Activated T-helper 17 cell treated with anti-CD3 and anti-CD28 coated beads, Interleukin-2, amount 50 U/mL, for 72 hours (primary cell): ENCODE measurements around the gene TM4SF4. TPM values are rescaled to one million over a fixed set of nuclear protein-coding genes. Genes with fewer than 3 reads are reported as not detected.

Experiments used
- ATAC-seq: fragments of 150-1000 bp; cut with Tn5 transposase; replicated peaks from 2 replicates; pipeline ENCODE4 v1.10.0; 2021; ENCODE audit warnings: mild to moderate bottlenecking, moderate library complexity
- H3K27ac Mint-ChIP-seq: one replicate; pipeline ENCODE4 v1.8.0; 2022; ENCODE audit warnings: mixed read lengths
- H3K27me3 Mint-ChIP-seq: one replicate; pipeline ENCODE4 v1.8.0; 2022; ENCODE audit warnings: mixed read lengths
- H3K36me3 Mint-ChIP-seq: one replicate; pipeline ENCODE4 v1.8.0; 2022; ENCODE audit warnings: low read depth, mild to moderate bottlenecking, mixed read lengths
- H3K4me1 Mint-ChIP-seq: one replicate; pipeline ENCODE4 v1.8.0; 2022; ENCODE audit warnings: mixed read lengths
- H3K4me3 Mint-ChIP-seq: one replicate; pipeline ENCODE4 v1.8.0; 2022; ENCODE audit warnings: mild to moderate bottlenecking, mixed read lengths
- H3K9me3 Mint-ChIP-seq: one replicate; pipeline ENCODE4 v1.8.0; 2022; ENCODE audit warnings: mixed read lengths
- total RNA-seq, 2 donors: library from RNA; stranded (reverse); gene quantifications; one replicate each; pipeline ENCODE4 v1.2.3, GENCODE V29; 2022

TM4SF4 gene
- total RNA-seq, 2 donors from 2014 or later = not detected

DNA sequence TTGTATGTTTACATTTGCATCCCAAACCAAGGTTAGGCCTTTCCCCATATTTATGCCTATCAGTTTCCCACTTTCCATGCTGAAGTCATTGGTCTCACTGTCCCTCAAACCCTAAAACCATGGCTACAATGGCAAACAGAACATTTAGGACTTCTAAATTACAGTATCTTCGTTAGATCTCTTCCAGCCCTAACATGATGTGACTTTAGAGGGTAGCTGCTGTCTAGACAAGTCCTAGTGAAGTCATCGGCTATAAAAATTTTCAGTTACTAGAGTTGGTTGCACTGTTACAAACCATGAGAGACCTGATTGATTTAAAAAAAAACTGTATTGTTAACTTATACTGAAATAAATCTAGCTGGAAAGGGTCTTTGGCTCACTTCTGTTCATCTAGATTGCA lies 54.6 kb downstream of the TM4SF4 start:
- ATAC-seq = no peak
- no peaks in the 10 kb centered on the region for H3K9me3 Mint-ChIP-seq
- no peaks in the 10 kb centered on the region for H3K4me1 Mint-ChIP-seq
- H3K36me3 Mint-ChIP-seq = no peaks in the 10 kb centered on the region
- H3K27me3 Mint-ChIP-seq = peaks cover 12% of the 10 kb centered on the region
- no peak overlapping the region for H3K27ac Mint-ChIP-seq
- no peak overlapping the region for H3K4me3 Mint-ChIP-seq

GRCh38 chr3:149532489-149533180 lies 58.1 kb downstream of the TM4SF4 start:
- H3K36me3 Mint-ChIP-seq = no peaks in the 10 kb centered on the region
- H3K4me3 Mint-ChIP-seq = no peak overlapping the region
- no peak overlapping the region for H3K27ac Mint-ChIP-seq
- peak; percentile 16 for ATAC-seq
- no peaks in the 10 kb centered on the region for H3K9me3 Mint-ChIP-seq
- no peaks in the 10 kb centered on the region for H3K4me1 Mint-ChIP-seq
- H3K27me3 Mint-ChIP-seq = peaks cover 8% of the 10 kb centered on the region

DNA sequence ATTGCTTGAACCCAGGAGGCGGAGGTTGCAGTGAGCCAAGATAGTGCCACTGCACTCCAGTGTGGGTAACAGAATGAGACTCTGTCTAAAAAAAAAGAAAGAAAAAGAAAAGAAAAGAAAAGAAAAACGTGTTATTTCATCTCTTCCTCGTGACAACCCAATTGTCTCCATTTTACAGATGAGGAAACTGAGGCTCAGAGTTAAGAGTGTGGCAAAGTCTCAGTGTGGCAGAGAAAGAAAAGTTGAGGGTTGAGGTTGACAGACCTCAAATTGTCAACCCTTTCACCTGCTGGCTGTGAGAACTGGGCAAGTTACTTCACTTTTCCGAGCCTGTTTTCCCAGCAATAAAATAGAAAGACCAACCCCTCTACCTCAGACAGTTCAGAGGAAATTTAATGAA lies 59.6 kb downstream of the TM4SF4 start:
- H3K27ac Mint-ChIP-seq = no peak overlapping the region
- H3K36me3 Mint-ChIP-seq = no peaks in the 10 kb centered on the region
- no peaks in the 10 kb centered on the region for H3K9me3 Mint-ChIP-seq
- H3K4me3 Mint-ChIP-seq = no peak overlapping the region
- H3K27me3 Mint-ChIP-seq = peaks cover 8% of the 10 kb centered on the region
- H3K4me1 Mint-ChIP-seq = no peaks in the 10 kb centered on the region
- ATAC-seq = no peak

- Mint-ChIP-seq H3K9me3 (no peaks in the 10 kb centered on the region), H3K27ac (no peak overlapping the region), H3K36me3 (no peaks in the 10 kb centered on the region), H3K4me3 (no peak overlapping the region), H3K27me3 (peaks cover 8% of the 10 kb centered on the region), H3K4me1 (no peaks in the 10 kb centered on the region)
- no peak for ATAC-seq
Observed at GRCh38 chr3:149534671-149535332, 60.3 kb downstream of the TM4SF4 start.

- no peaks in the 10 kb centered on the region for H3K36me3 Mint-ChIP-seq
- H3K9me3 Mint-ChIP-seq = no peaks in the 10 kb centered on the region
- no peak for ATAC-seq
- no peak overlapping the region for H3K4me3 Mint-ChIP-seq
- no peaks in the 10 kb centered on the region for H3K4me1 Mint-ChIP-seq
- H3K27me3 Mint-ChIP-seq = peaks cover 8% of the 10 kb centered on the region
- no peak overlapping the region for H3K27ac Mint-ChIP-seq
Observed at GRCh38 chr3:149535333-149535685, 60.8 kb downstream of the TM4SF4 start.

DNA sequence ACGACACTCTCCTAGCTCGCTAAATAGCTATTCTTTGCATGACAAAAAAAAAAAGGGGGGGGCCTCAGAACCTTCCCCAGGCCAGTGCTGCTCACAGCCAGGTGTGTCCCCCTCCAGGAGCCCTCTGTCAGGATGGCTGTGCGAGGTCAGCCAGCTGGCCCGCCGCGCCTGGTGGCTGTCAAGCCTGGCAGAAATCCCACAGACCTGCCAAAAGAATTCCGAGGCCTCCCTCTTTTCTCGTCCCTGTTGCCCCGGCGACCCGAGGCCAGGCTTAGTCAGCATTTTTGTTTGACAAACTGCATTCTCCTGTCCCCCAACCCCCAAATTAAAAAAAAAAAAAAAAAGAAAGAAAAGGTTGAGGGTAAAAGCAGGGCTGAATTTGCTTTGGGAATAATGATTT lies 61.9 kb downstream of the TM4SF4 start:
- no peaks in the 10 kb centered on the region for H3K4me1 Mint-ChIP-seq
- H3K9me3 Mint-ChIP-seq = no peaks in the 10 kb centered on the region
- peaks cover 7% of the 10 kb centered on the region for H3K27me3 Mint-ChIP-seq

DNA sequence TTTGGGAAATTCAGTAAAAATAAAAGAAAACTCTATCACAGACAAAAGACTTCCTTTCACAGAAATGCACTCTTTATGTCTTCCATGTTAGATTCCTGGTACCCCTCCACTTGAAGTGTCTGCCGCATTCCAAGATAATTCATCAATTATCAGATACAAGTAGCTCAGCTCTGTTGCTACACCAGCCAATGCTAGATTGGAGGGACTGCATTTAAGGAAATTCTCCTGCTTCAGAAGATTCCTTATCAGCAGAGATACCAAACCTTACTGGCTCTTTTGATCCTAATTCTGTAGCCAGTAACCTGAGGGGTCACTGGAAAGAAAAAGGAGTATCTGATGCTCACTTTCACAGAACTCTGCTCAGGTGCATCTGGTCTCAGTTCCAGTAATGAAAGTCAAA lies 63.9 kb downstream of the TM4SF4 start:
- H3K9me3 Mint-ChIP-seq = no peaks in the 10 kb centered on the region
- no peaks in the 10 kb centered on the region for H3K4me1 Mint-ChIP-seq
- no peak overlapping the region for H3K27ac Mint-ChIP-seq
- no peaks in the 10 kb centered on the region for H3K36me3 Mint-ChIP-seq
- H3K4me3 Mint-ChIP-seq = no peak overlapping the region
- no peak for ATAC-seq
- peaks cover 4% of the 10 kb centered on the region for H3K27me3 Mint-ChIP-seq

More for the DNA sequence above, 61.9 kb downstream of the TM4SF4 start:
- no peak overlapping the region for H3K4me3 Mint-ChIP-seq
- no peak overlapping the region for H3K27ac Mint-ChIP-seq
- H3K36me3 Mint-ChIP-seq = no peaks in the 10 kb centered on the region
- no peak for ATAC-seq

GRCh38 chr3:149541091-149541491 lies 66.6 kb downstream of the TM4SF4 start:
- Mint-ChIP-seq H3K36me3 (no peaks in the 10 kb centered on the region), H3K27me3 (no peaks in the 10 kb centered on the region), H3K27ac (no peak overlapping the region), H3K9me3 (no peaks in the 10 kb centered on the region), H3K4me1 (no peaks in the 10 kb centered on the region), H3K4me3 (no peak overlapping the region)
- ATAC-seq = no peak

DNA sequence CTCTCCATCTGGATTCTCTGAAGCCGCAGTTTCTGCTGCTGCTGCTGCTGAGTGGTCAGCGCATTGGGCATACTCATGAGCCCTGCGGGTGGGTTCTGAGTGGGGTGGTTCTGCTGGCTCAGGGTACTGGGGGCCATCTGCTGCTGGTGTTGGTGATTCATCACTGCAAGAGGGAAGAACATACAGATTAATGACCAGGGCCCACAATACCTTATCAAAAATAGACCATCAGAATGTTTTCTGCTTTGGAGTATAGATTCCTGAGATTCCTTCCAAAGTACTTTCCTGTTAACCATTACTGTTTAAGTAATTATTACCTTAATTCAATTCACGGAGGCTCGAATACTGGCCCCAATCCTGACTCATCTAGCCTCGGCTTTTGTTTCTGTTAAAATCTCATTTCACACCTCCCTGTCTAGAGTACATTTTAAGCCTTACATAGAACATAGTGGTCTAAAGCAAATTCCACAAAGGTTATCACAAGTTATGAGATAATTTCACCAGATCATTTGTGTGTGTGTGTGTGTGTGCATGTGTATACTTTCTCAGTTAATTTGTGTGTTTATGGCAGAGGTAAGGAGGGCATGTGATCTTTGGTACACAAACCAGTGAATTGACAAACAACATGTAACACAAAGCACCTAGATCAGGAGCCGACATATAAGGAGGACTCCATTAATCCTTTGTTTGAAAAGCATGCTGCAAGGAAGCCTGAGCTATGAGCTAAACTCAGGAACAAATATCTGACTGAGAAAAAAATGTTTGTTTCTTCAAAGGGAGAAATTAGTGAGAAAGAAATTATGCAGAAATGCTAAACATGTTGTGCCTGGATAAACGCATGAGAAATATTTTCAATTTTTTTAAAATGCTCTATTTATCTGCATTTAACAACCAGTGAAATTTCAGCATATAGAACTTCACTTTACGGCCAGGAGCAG lies 68.1 kb downstream of the TM4SF4 start:
- no peaks in the 10 kb centered on the region for H3K36me3 Mint-ChIP-seq
- H3K9me3 Mint-ChIP-seq = no peaks in the 10 kb centered on the region
- H3K4me1 Mint-ChIP-seq = no peaks in the 10 kb centered on the region
- no peak overlapping the region for H3K27ac Mint-ChIP-seq
- peaks cover 3% of the 10 kb centered on the region for H3K27me3 Mint-ChIP-seq
- H3K4me3 Mint-ChIP-seq = no peak overlapping the region
- no peak for ATAC-seq

DNA sequence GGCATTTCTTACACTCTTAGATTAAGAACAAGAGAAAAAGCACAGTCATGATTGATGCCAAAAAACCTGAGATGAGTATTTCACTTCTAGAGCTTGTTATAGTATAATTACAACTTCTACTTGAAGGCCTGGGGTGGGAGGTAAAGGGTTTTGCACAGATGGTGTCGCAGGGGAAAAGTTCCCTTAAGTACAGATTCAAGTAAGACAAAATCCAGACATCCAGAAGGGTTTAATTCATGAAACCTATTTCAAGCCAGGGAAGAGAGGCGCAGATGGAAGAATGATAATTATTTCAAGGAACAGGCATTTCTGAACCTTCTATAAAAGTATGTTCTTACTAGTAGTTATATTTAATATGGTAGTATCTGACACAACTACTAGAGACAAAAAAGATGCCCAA lies 70.6 kb downstream of the TM4SF4 start:
- no peak overlapping the region for H3K4me3 Mint-ChIP-seq
- ATAC-seq = no peak
- H3K4me1 Mint-ChIP-seq = no peaks in the 10 kb centered on the region
- no peaks in the 10 kb centered on the region for H3K9me3 Mint-ChIP-seq
- no peak overlapping the region for H3K27ac Mint-ChIP-seq
- no peaks in the 10 kb centered on the region for H3K36me3 Mint-ChIP-seq
- peaks cover 8% of the 10 kb centered on the region for H3K27me3 Mint-ChIP-seq

- Mint-ChIP-seq H3K27ac (no peak overlapping the region), H3K36me3 (no peaks in the 10 kb centered on the region), H3K27me3 (peaks cover 8% of the 10 kb centered on the region), H3K4me3 (no peak overlapping the region), H3K4me1 (no peaks in the 10 kb centered on the region), H3K9me3 (no peaks in the 10 kb centered on the region)
- ATAC-seq = no peak
Observed at GRCh38 chr3:149547413-149547812, 72.9 kb downstream of the TM4SF4 start.

GRCh38 chr3:149547954-149548668 lies 73.6 kb downstream of the TM4SF4 start:
- no peak for ATAC-seq
- H3K4me3 Mint-ChIP-seq = no peak overlapping the region
- H3K36me3 Mint-ChIP-seq = no peaks in the 10 kb centered on the region
- H3K9me3 Mint-ChIP-seq = no peaks in the 10 kb centered on the region
- H3K4me1 Mint-ChIP-seq = no peaks in the 10 kb centered on the region
- peaks cover 8% of the 10 kb centered on the region for H3K27me3 Mint-ChIP-seq
- H3K27ac Mint-ChIP-seq = no peak overlapping the region

DNA sequence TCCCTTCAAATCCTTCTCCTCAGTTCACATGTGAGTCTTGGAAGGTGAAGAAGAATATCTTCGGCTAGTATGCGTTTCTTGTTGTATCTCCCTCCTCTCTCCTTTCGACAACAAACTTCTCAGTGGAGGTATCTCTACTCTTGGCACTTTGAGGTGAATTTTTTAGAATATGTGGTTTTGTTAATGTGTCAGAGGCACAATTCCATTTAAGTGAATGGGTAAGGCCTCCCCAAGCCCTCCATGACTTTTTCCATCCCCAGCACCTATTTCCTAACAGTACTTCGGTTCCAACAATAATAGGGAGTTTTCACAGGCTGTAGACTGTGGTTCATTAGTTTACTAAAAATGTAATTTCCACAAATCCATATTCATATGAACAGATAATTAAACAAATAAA lies 74.2 kb downstream of the TM4SF4 start:
- H3K4me1 Mint-ChIP-seq = no peaks in the 10 kb centered on the region
- no peak for ATAC-seq
- H3K27ac Mint-ChIP-seq = no peak overlapping the region
- no peaks in the 10 kb centered on the region for H3K9me3 Mint-ChIP-seq
- H3K27me3 Mint-ChIP-seq = peaks cover 8% of the 10 kb centered on the region
- no peaks in the 10 kb centered on the region for H3K36me3 Mint-ChIP-seq
- H3K4me3 Mint-ChIP-seq = no peak overlapping the region

- no peaks in the 10 kb centered on the region for H3K4me1 Mint-ChIP-seq
- H3K4me3 Mint-ChIP-seq = no peak overlapping the region
- no peak for ATAC-seq
- H3K27me3 Mint-ChIP-seq = peaks cover 11% of the 10 kb centered on the region
- H3K9me3 Mint-ChIP-seq = no peaks in the 10 kb centered on the region
- H3K36me3 Mint-ChIP-seq = no peaks in the 10 kb centered on the region
- no peak overlapping the region for H3K27ac Mint-ChIP-seq
Observed at GRCh38 chr3:149551500-149551899, 77.0 kb downstream of the TM4SF4 start.
